Mesenchymal stem cell (in vitro differentiated cells and primary cell): Measurements from ENCODE around the gene ANGEL1.

ENCODE experiments used
- DNase-seq: peaks from one replicate; pipeline ENCODE4 v3.0.0-alpha.2; 2013
- H2AFZ ChIP-seq: one replicate; pipeline ENCODE4 v1.6.1; 2013; ENCODE audit warnings: low read depth, mild to moderate bottlenecking, control low read depth, inconsistent platforms, low read length, moderate library complexity
- H2AK5ac ChIP-seq: 2 replicates; pipeline ENCODE4 v1.6.1; 2013; ENCODE audit warnings: low read length, moderate library complexity, mild to moderate bottlenecking, inconsistent platforms; ENCODE audit not compliant: severe bottlenecking
- H2BK120ac ChIP-seq: one replicate; pipeline ENCODE4 v1.6.1; 2013; ENCODE audit warnings: low read depth, mild to moderate bottlenecking, inconsistent platforms, low read length, moderate library complexity
- H2BK12ac ChIP-seq, 2 experiments: one replicate each; pipeline ENCODE4 v1.6.1; 2013; ENCODE audit warnings: inconsistent platforms in 2 of 2, low read length in 2 of 2, mild to moderate bottlenecking in 2 of 2, moderate library complexity in 2 of 2, control low read depth in 1 of 2
- H2BK15ac ChIP-seq: one replicate; pipeline ENCODE4 v1.6.1; 2013; ENCODE audit warnings: mild to moderate bottlenecking, low read depth, inconsistent platforms; ENCODE audit not compliant: poor library complexity, severe bottlenecking
- H2BK5ac ChIP-seq: 2 replicates; pipeline ENCODE4 v1.6.1; 2013; ENCODE audit warnings: low read depth, mild to moderate bottlenecking, low read length, control low read depth, inconsistent platforms; ENCODE audit not compliant: poor library complexity, severe bottlenecking
- H3K14ac ChIP-seq, 2 experiments: one replicate each; pipeline ENCODE4 v1.6.1; 2013; ENCODE audit warnings: inconsistent platforms in 2 of 2, low read length in 2 of 2, control low read depth in 1 of 2, mild to moderate bottlenecking in 1 of 2, moderate library complexity in 1 of 2
- H3K18ac ChIP-seq, 2 experiments: one replicate each; pipeline ENCODE4 v1.6.1; 2013; ENCODE audit warnings: inconsistent platforms in 2 of 2, low read length in 2 of 2, control low read depth in 1 of 2, low read depth in 1 of 2, mild to moderate bottlenecking in 1 of 2
- H3K23ac ChIP-seq, 2 experiments: one replicate each; pipeline ENCODE4 v1.6.1; 2013; ENCODE audit warnings: inconsistent platforms in 2 of 2, low read length in 2 of 2, mild to moderate bottlenecking in 2 of 2, moderate library complexity in 2 of 2, control low read depth in 1 of 2
- H3K27ac ChIP-seq: 2 replicates; pipeline ENCODE4 v1.5.1; 2013; ENCODE audit warnings: mild to moderate bottlenecking, moderate library complexity, low read length, control low read depth, inconsistent platforms; ENCODE audit not compliant: poor library complexity, severe bottlenecking
- H3K27me3 ChIP-seq, 2 experiments: 2 replicates each; pipeline versions ENCODE4 v1.6.1 to v1.7.0; 2013; ENCODE audit warnings: low read length in 2 of 2, mild to moderate bottlenecking in 2 of 2, moderate library complexity in 2 of 2, control low read depth in 1 of 2, inconsistent platforms in 1 of 2; ENCODE audit not compliant: control insufficient read depth in 1 of 2, insufficient read depth in 1 of 2
- H3K36me3 ChIP-seq, 2 experiments: 2 replicates each; pipeline versions ENCODE4 v1.6.1 to v1.7.0; 2013; ENCODE audit warnings: low read length in 2 of 2, control low read depth in 1 of 2, inconsistent platforms in 1 of 2, low read depth in 1 of 2, mild to moderate bottlenecking in 1 of 2; ENCODE audit not compliant: insufficient read depth in 2 of 2, control insufficient read depth in 1 of 2
- H3K4ac ChIP-seq, 2 experiments: one replicate each; pipeline ENCODE4 v1.6.1; 2013; ENCODE audit warnings: inconsistent platforms in 2 of 2, low read length in 2 of 2, mild to moderate bottlenecking in 2 of 2, moderate library complexity in 2 of 2, control low read depth in 1 of 2, low read depth in 1 of 2
- H3K4me1 ChIP-seq: 2 replicates; pipeline ENCODE4 v1.6.1; 2013; ENCODE audit warnings: low read depth, low read length, control low read depth; ENCODE audit not compliant: control insufficient read depth, insufficient read depth
- H3K4me2 ChIP-seq: 2 replicates; pipeline ENCODE4 v1.6.1; 2013; ENCODE audit warnings: low read length, mild to moderate bottlenecking, inconsistent platforms; ENCODE audit not compliant: poor library complexity, severe bottlenecking
- H3K4me3 ChIP-seq, 2 experiments: 2 replicates each; pipeline versions ENCODE4 v1.5.1 to v1.7.0; 2013; ENCODE audit warnings: low read length in 2 of 2, mild to moderate bottlenecking in 2 of 2, control low read depth in 1 of 2, low read depth in 1 of 2; ENCODE audit not compliant: insufficient read depth in 1 of 2
- H3K79me1 ChIP-seq: replicated peaks from 2 replicates; pipeline ENCODE4 v1.6.1; 2013; ENCODE audit warnings: mild to moderate bottlenecking, control low read depth, low read length, inconsistent platforms; ENCODE audit not compliant: poor library complexity, severe bottlenecking
- H3K9ac ChIP-seq: 2 replicates; pipeline ENCODE4 v1.7.0; 2013; ENCODE audit warnings: mild to moderate bottlenecking, low read length, moderate library complexity
- H3K9me3 ChIP-seq: 2 replicates; pipeline ENCODE4 v1.7.0; 2013; ENCODE audit warnings: mild to moderate bottlenecking, low read length; ENCODE audit not compliant: control insufficient read depth
- H4K8ac ChIP-seq: one replicate; pipeline ENCODE4 v1.6.1; 2013; ENCODE audit warnings: inconsistent platforms, mild to moderate bottlenecking, low read length, moderate library complexity
- H4K91ac ChIP-seq: one replicate; pipeline ENCODE4 v1.6.1; 2013; ENCODE audit warnings: mild to moderate bottlenecking, low read length, inconsistent platforms
- WGBS: methylation state at CpG from one replicate; pipeline ENCODE4 v1.1.7; 2013; ENCODE audit warnings: mixed read lengths; 5-methylcytosine and 5-hydroxymethylcytosine counted together

ANGEL1 gene

DNA sequence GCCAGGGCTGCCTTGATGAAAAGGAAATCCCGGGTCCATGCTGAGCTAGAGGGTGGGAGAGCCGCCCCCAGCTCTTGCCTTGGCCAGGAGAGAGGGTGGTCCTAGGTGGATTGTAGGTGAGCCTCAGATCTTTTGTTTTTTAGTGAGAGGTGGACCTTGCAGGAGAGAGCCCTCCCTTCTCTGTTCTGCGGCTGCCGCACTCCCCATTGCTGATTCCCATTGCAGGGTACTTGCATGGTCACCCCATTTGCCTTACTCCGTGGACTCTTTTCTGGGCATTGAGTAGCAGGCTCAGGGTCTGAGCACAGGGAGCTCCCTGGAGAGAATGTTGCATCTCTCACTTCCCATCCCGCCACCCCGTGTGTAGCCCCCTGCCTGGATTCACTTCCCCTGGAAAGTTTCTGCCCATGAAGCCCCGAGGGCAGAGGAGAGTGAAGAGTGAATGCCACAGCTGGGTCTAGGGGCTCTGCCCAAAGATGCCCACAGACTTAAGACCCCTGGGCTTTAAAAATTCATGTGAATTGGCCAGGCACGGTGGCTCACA lies 41.2 kb downstream of the ANGEL1 start:
- no peak overlapping the region for H3K23ac ChIP-seq
- H4K8ac ChIP-seq = no peak overlapping the region
- H3K79me1 ChIP-seq = no peaks in the 10 kb centered on the region
- no peak overlapping the region for H3K4me2 ChIP-seq
- no peak overlapping the region for H3K14ac ChIP-seq
- WGBS = 98% methylated on average over 8 of the region's 9 CpGs
- peaks cover 0 to 16% of the 10 kb centered on the region in 2 experiments for H3K36me3 ChIP-seq
- no peak overlapping the region for H3K27ac ChIP-seq
- no peak overlapping the region for H4K91ac ChIP-seq
- no peak overlapping the region for H2BK5ac ChIP-seq
- no peaks in the 10 kb centered on the region for H3K27me3 ChIP-seq
- no peak for DNase-seq
- no peak overlapping the region for H2AFZ ChIP-seq
- peak overlapping the region in 1 of 2 experiments; percentile 1 for H3K18ac ChIP-seq
- H3K4me3 ChIP-seq = no peak overlapping the region
- no peak overlapping the region for H2BK120ac ChIP-seq
- H3K9ac ChIP-seq = no peak overlapping the region
- H3K4me1 ChIP-seq = peaks cover 31% of the 10 kb centered on the region
- H3K9me3 ChIP-seq = no peaks in the 10 kb centered on the region
- no peak overlapping the region for H2AK5ac ChIP-seq
- H2BK12ac ChIP-seq = peak overlapping the region in 1 of 2 experiments; percentile 29
- H2BK15ac ChIP-seq = no peak overlapping the region
- peak overlapping the region; percentile 13 to 39 for H3K4ac ChIP-seq

GRCh38 chr14:76770521-76771436 lies 41.9 kb downstream of the ANGEL1 start:
- Histone ChIP-seq H3K79me1 (no peaks in the 10 kb centered on the region), H3K9ac (no peak overlapping the region), H2BK5ac (no peak overlapping the region), H2BK12ac (peak overlapping the region in 1 of 2 experiments; percentile 38), H2BK15ac (no peak overlapping the region), H2AFZ (no peak overlapping the region), H3K4ac (peak overlapping the region in 1 of 2 experiments; percentile 39), H3K9me3 (no peaks in the 10 kb centered on the region), H3K23ac (no peak overlapping the region), H4K8ac (no peak overlapping the region), H3K4me3 (no peak overlapping the region), H4K91ac (peak overlapping the region; percentile 11), H3K4me2 (no peak overlapping the region), H3K27ac (no peak overlapping the region), H3K36me3 (peaks cover 0 to 9% of the 10 kb centered on the region in 2 experiments), H3K27me3 (no peaks in the 10 kb centered on the region), H3K14ac (no peak overlapping the region), H2AK5ac (no peak overlapping the region), H2BK120ac (no peak overlapping the region), H3K4me1 (peaks cover 28% of the 10 kb centered on the region), H3K18ac (no peak overlapping the region)
- DNase-seq = no peak
- 97% methylated on average over 10 of the region's 10 CpGs for WGBS

GRCh38 chr14:76769636-76770292 lies 42.9 kb downstream of the ANGEL1 start:
- Histone ChIP-seq H3K9ac (no peak overlapping the region), H3K9me3 (no peaks in the 10 kb centered on the region), H3K14ac (no peak overlapping the region), H3K4me3 (no peak overlapping the region), H3K18ac (no peak overlapping the region), H3K23ac (no peak overlapping the region), H3K27me3 (no peaks in the 10 kb centered on the region), H3K79me1 (peaks cover 2% of the 10 kb centered on the region), H3K27ac (no peak overlapping the region), H4K8ac (no peak overlapping the region), H2BK120ac (no peak overlapping the region), H3K4me1 (peaks cover 28% of the 10 kb centered on the region), H3K4me2 (no peak overlapping the region), H4K91ac (no peak overlapping the region), H2AK5ac (no peak overlapping the region), H3K36me3 (peaks cover 0 to 8% of the 10 kb centered on the region in 2 experiments), H2BK5ac (no peak overlapping the region), H2BK12ac (peak overlapping the region in 1 of 2 experiments; percentile 29), H3K4ac (no peak overlapping the region), H2BK15ac (no peak overlapping the region), H2AFZ (no peak overlapping the region)
- no peak for DNase-seq
- 90% methylated on average over 18 of the region's 18 CpGs for WGBS
